ENCODE data around the gene PLEKHH1.

DNA sequence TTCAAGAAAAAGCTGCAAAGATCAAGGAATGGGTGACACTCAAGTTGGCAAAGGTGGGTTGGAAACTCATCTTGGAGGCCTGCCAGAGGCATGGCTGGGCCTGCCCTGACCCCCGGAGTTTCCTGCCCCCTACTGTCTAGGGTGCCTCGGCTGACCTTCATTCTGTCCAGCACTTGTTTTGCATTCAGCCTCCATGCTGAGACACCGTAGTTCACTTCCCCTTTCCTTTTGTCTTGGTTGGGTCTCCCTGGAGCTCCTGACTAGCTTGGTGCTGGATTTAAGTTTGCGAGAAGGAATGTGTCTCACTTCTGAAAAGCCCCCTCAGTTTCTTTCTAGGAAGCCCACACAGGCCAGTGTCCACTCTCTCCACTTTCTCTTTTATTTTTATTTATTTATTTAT, 26.5 kb downstream of the PLEKHH1 start:
- TF ChIP-seq, protein P1, sequence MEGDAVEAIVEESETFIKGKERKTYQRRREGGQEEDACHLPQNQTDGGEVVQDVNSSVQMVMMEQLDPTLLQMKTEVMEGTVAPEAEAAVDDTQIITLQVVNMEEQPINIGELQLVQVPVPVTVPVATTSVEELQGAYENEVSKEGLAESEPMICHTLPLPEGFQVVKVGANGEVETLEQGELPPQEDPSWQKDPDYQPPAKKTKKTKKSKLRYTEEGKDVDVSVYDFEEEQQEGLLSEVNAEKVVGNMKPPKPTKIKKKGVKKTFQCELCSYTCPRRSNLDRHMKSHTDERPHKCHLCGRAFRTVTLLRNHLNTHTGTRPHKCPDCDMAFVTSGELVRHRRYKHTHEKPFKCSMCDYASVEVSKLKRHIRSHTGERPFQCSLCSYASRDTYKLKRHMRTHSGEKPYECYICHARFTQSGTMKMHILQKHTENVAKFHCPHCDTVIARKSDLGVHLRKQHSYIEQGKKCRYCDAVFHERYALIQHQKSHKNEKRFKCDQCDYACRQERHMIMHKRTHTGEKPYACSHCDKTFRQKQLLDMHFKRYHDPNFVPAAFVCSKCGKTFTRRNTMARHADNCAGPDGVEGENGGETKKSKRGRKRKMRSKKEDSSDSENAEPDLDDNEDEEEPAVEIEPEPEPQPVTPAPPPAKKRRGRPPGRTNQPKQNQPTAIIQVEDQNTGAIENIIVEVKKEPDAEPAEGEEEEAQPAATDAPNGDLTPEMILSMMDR (IDR thresholded peaks at IDR 0.05), result no peak
- no peak for TF ChIP-seq POLR2A (IDR thresholded peaks at IDR 0.05)
- no peak for TF ChIP-seq EP300 (IDR thresholded peaks at IDR 0.05)

Data from tibial nerve (tissue), 4 donors.